Left ventricle myocardium inferior (tissue), 1 donor: ENCODE data around the gene NCLN. TPM values are rescaled to one million over a fixed set of nuclear protein-coding genes. Genes with fewer than 3 reads are reported as not detected.
A peak's percentile ranks its signal among the peaks of the same experiment; 100 is the strongest.

Source experiments
- DNase-seq: peaks from one replicate; pipeline ENCODE4 v3.0.0-alpha.2; 2020
- H3K27ac ChIP-seq: fragments of 200-600 bp; replicated peaks from 2 replicates; pipeline ENCODE4 v1.8.0; 2021
- H3K27me3 ChIP-seq: fragments of 200-600 bp; 2 replicates; pipeline ENCODE4 v1.8.0; 2021; ENCODE audit warnings: low read depth
- H3K36me3 ChIP-seq: fragments of 200-600 bp; 2 replicates; pipeline ENCODE4 v1.8.0; 2021
- H3K4me1 ChIP-seq: fragments of 200-600 bp; 2 replicates; pipeline ENCODE4 v1.8.0; 2021
- H3K4me3 ChIP-seq: fragments of 200-600 bp; 2 replicates; pipeline ENCODE4 v1.8.0; 2021; ENCODE audit warnings: mild to moderate bottlenecking, moderate library complexity
- H3K9me3 ChIP-seq: fragments of 200-600 bp; replicated peaks from 2 replicates; pipeline ENCODE4 v1.8.0; 2021
- intact Hi-C: fragments of 100-400 bp; cut with micrococcal nuclease; formaldehyde crosslinking; loops from one replicate; pipeline ENCODE4 v1.11.0; 2022
- total RNA-seq: library from RNA; stranded (reverse); fragmentation: NEBNext Ultra II Directional; extraction: Animal tissue kit (Norgen Biotek cat#: 25700); gene quantifications from one replicate; pipeline ENCODE4 v1.2.1, GENCODE V29; 2021
- TF ChIP-seq, protein P1 (sequence below): fragments of 200-600 bp; IDR thresholded peaks from 2 replicates; pipeline ENCODE4 v1.8.0; 2021; ENCODE audit warnings: antibody characterized with exemption, mild to moderate bottlenecking, borderline replicate concordance
- donor health status: DM: no; HTN: yes; CAD: no; lungs with severe emphysema.

The NCLN gene
- total RNA-seq, 1 donor from 2014 or later, result 28.3 TPM

DNA sequence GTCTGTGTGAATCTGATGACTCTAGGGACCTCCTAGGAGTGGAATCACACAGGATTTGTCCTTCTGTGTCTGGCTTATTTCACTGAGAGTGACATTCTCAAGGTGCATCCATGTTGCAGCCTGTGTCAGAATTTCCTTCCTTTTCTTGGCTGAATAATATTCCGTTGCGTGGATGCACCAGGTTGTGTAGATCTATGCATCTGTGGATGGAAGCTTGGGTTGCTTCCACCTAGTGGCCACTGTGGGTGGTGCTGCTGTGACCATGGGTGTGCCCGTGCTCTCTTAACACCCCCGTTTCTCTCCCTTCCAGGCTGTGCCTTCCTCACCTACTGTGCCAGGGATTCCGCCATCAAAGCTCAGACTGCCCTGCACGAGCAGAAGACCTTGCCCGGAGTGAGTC, 64.9 kb downstream of the NCLN start:
- TF ChIP-seq, protein P1, sequence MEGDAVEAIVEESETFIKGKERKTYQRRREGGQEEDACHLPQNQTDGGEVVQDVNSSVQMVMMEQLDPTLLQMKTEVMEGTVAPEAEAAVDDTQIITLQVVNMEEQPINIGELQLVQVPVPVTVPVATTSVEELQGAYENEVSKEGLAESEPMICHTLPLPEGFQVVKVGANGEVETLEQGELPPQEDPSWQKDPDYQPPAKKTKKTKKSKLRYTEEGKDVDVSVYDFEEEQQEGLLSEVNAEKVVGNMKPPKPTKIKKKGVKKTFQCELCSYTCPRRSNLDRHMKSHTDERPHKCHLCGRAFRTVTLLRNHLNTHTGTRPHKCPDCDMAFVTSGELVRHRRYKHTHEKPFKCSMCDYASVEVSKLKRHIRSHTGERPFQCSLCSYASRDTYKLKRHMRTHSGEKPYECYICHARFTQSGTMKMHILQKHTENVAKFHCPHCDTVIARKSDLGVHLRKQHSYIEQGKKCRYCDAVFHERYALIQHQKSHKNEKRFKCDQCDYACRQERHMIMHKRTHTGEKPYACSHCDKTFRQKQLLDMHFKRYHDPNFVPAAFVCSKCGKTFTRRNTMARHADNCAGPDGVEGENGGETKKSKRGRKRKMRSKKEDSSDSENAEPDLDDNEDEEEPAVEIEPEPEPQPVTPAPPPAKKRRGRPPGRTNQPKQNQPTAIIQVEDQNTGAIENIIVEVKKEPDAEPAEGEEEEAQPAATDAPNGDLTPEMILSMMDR, result peak; percentile 57
- Histone ChIP-seq H3K36me3 (no peaks in the 10 kb centered on the region), H3K4me3 (no peak overlapping the region), H3K27ac (no peak overlapping the region), H3K27me3 (peaks cover 82% of the 10 kb centered on the region), H3K4me1 (no peaks in the 10 kb centered on the region), H3K9me3 (peaks cover 17% of the 10 kb centered on the region)
- intact Hi-C loops, result no loop called here
- no peak for DNase-seq

DNA sequence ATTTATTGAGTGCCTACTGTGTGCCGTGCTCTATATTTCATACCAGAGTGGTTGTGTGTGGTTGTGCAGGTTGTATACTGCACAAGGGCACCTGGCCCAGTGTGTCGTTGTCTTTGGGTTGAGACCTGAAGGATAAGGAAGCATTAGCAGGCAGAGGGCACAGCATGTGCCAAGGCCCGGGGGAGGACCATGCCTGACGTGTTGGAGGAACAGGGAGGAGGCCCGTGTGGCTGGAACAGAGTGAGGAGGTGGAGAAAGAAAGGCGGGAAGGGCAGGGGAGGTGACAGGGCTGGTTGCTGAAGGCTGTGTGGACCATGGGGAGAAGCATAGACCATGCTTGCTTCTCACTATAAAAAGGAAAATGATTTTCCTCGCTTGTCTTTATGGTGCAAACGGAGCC, 65.5 kb downstream of the NCLN start:
- Histone ChIP-seq H3K36me3 (no peaks in the 10 kb centered on the region), H3K9me3 (peaks cover 17% of the 10 kb centered on the region), H3K4me1 (no peaks in the 10 kb centered on the region), H3K27ac (no peak overlapping the region), H3K27me3 (peaks cover 82% of the 10 kb centered on the region), H3K4me3 (no peak overlapping the region)
- DNase-seq, result no peak
- TF ChIP-seq, protein P1, result no peak
- intact Hi-C loops, result no loop called here

DNA sequence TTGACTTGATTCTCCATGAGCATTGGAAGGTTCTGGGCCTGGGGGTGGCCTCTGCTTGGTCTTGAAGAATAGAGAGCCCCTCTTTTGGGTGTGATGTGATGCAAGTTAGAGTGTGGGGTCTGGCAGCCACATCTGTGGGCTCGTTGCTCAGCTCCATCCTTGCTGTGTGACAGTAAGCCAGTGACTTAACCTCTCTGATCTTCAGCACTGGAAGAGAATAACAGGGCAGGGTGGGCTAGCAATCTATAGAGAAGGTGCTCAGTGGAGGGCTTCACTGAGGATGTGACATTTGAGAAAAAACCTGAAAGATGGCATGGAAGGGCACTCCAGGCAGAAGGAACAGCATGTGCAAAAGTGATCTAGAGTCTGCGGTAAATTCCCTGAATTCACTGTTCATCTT, 66.9 kb downstream of the NCLN start:
- no peak overlapping the region for H3K4me3 ChIP-seq
- peaks cover 17% of the 10 kb centered on the region for H3K9me3 ChIP-seq
- peaks cover 79% of the 10 kb centered on the region for H3K27me3 ChIP-seq
- no peak overlapping the region for H3K27ac ChIP-seq
- intact Hi-C loops, result no loop called here
- TF ChIP-seq, protein P1, result no peak
- H3K4me1 ChIP-seq, result no peaks in the 10 kb centered on the region
- no peaks in the 10 kb centered on the region for H3K36me3 ChIP-seq
- DNase-seq, result no peak

DNA sequence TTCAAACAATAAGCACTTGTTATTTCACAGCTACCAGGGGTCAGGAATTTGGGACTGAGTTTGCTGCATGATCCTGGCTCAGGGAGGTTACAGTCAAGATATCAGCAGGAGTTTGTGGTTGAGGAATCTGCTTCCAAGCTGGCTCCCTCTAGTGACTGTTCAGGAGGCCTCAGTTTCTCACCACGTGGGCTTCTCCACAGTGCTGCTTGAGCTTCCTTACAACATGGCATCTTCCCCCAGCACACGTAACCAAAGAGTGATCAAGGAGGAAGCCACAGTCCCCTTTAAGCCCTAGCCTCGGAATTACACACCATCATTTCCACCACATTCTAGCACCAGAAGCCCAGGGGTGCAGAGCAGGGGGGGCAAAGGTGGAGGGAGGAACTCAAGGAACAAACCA, 67.5 kb downstream of the NCLN start:
- Histone ChIP-seq H3K4me1 (no peaks in the 10 kb centered on the region), H3K9me3 (peaks cover 17% of the 10 kb centered on the region), H3K4me3 (no peak overlapping the region), H3K27ac (no peak overlapping the region), H3K36me3 (no peaks in the 10 kb centered on the region), H3K27me3 (peaks cover 79% of the 10 kb centered on the region)
- intact Hi-C loops, result no loop called here
- DNase-seq, result no peak
- TF ChIP-seq, protein P1, result no peak

DNA sequence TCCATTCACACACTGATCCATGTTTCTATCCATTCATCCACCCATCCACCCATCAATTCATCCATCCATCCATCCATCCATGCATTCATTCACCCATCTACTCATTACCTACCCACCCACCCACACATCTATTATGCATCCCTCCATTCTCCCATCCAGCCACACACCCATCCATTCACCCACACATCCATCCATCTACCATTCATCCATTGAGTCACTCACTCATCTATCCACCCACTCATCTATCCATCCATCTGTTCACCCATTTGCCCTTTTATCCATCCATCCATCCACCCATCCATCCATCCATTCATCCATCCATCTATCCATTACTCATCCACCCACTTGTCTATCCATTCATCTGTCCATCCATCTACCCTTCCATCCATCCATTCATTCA, 68.8 kb downstream of the NCLN start:
- TF ChIP-seq, protein P1, result no peak
- H3K27ac ChIP-seq, result no peak overlapping the region
- intact Hi-C loops, result no loop called here

DNA sequence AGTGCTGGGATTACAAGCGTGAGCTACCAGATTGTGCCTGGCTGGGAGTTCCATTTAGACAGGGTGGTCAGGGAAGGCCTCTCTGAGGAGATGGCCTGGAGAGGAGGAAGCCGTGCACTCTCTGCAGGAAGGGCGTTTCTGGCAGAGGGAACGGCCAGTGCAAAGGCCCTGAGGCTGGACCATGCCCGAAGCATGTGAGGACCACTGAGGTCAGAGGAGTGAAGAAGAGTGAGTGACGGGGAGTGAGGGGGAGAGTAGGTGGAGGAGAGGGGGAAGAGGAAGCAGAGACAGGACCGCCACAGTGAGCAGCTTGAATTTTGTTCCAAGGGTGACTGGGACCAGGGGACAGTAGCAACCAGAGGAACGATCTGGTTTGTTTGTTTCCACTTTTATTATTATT, 71.3 kb downstream of the NCLN start:
- H3K27me3 ChIP-seq, result peaks cover 82% of the 10 kb centered on the region
- H3K4me1 ChIP-seq, result no peaks in the 10 kb centered on the region
- DNase-seq, result no peak
- intact Hi-C loops, result no loop called here
- H3K4me3 ChIP-seq, result no peak overlapping the region
- H3K36me3 ChIP-seq, result no peaks in the 10 kb centered on the region
- TF ChIP-seq, protein P1, result no peak
- H3K9me3 ChIP-seq, result peaks cover 17% of the 10 kb centered on the region
- no peak overlapping the region for H3K27ac ChIP-seq

More for the DNA sequence above, 68.8 kb downstream of the NCLN start:
- H3K36me3 ChIP-seq, result no peaks in the 10 kb centered on the region
- no peak for DNase-seq
- no peaks in the 10 kb centered on the region for H3K4me1 ChIP-seq
- peaks cover 80% of the 10 kb centered on the region for H3K27me3 ChIP-seq
- H3K4me3 ChIP-seq, result no peak overlapping the region
- peaks cover 17% of the 10 kb centered on the region for H3K9me3 ChIP-seq
